Stimulated activated CD8-positive, alpha-beta memory T cell treated with anti-CD3 and anti-CD28 coated beads, Interleukin-15, amount 100 ng/mL, for 1 hour (primary cell): ENCODE measurements around the gene AKAP6.

Experiments used
- DNase-seq: peaks from one replicate; pipeline ENCODE4 v3.0.0-alpha.2; 2020; ENCODE audit warnings: low read depth

AKAP6 gene

DNA sequence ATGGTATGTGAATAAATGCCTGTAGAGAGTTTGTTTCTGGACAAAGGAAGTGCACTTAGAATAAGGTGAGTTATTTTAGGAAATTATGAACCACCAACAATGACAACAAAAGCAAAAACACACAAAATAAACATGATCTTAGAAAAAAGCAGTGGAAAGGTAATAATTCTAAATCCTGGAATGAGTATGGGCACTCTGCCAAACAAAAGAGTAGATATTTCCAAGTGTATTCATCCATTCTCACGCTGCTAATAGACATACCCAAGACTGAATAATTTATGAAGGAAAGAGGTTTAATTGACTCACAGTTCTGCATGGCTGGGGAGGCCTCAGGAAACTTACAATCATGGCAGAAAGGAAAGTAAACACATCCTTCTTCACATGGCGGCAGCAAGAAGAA, 340.3 kb downstream of the AKAP6 start:
- DNase-seq, result no peak

DNA sequence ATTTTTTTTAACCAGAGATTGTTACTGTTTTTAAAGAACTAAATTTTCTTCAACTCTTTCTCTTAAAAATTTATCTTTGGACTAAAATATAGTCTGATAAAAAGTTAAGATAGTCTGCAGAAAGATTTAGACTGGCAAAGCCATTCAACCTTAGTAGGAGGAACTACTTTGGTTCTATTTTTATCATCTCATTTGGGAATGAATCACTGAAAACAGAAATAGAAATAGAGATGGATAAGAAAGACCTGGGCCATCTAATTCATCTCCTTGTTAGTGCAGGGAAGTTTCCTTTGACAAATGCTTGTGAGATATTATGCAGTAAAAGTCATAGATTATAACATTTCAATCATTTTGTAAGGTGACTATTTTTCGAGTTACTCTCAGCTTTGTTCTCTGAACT, 346.3 kb downstream of the AKAP6 start:
- no peak for DNase-seq

DNA sequence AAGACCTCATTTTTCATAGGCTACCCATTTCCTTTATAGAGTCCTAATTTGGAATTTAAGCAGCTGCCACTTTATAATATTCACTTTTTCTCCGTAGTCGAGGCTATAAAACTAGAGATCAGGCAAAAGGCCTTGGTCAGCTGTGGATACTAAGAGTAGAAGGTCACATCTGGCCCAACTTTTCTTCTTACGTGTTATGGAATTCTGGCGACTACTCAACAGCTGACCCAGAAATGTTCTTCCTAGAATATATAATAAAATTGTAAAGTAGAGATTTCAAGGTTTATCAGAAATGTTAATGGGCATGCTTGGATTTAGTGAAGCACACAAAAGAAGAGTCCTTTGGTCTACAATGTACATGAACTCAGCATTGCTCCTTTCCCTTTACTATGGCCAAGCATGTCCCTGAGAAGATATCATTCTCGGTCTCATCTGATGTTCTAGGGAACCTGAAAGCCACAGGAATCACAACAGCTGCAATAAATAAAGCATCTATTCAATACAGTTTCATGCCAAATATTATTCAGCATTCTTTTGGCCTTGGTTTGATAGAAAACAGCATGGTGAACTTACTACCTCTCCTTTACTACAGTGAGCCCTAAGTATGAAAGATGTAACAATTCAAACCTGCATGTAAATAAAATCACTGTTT, 348.2 kb downstream of the AKAP6 start:
- DNase-seq, result no peak

DNA sequence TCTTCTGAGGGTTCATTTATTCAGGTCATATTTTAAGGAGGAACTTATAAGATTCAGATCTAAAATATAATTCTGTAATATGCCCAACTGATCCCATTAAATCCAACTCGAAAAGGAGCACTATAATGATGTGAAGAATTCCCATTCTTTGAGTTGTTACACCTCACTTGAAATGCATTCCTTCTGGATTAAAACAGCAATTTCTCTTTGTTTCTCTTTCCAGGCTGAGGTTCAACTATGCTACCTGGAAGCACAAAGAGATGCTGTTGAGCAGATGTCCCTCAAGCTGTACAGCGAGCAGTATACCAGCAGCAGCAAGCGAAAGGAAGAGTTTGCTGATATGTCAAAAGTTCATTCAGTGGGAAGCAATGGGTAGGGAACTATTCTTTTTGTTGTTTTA, 349.0 kb downstream of the AKAP6 start:
- DNase-seq, result no peak

DNA sequence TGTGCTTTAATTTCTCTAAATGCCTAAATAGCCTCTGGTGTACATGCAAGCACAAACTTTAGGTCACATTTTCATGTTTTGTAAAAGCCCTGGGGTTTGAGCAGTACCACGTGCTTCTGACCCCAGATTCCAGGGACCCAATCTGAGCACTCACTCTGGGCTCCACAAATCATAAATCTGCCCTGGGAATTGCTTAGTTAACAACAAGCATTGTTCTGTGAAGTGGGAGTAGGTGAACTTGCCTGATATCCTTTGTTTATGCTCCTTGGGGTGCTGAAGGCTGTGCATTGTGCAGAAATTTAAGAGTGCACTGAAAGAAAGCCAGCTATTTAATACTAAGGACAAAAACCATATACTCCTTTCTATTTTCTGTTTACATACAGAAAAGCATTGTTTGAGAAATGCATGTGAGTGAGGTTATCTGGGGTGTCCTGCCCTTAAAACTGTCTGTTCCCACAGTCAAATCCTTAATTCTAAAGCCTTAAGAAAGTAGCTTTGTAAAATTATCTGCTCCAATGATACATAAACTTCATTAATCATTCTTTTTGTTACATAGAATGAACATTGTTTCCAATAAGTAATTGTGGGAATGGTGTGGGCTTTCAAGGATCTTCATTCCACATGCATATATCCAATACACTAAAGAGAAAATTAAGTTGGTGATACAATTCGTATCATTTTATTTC, 351.0 kb downstream of the AKAP6 start:
- no peak for DNase-seq

DNA sequence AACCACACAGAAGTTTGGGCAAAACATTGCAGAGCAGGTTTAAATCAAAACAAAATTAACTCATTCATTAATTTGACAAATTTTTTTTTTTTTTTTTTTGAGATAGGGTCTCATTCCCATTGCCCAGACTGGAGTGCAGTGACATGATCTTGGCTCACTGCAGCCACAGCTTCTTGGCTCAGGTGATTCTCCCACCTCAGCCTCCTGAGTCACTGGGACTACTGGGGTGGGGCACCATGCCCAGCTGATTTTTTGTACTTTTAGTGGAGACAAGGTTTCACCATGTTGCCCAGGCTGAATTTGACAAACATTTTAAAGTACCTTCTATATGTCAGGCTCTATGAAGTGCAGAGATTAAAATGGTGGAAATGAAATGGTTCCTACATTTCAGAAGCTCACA, 352.5 kb downstream of the AKAP6 start:
- no peak for DNase-seq

DNA sequence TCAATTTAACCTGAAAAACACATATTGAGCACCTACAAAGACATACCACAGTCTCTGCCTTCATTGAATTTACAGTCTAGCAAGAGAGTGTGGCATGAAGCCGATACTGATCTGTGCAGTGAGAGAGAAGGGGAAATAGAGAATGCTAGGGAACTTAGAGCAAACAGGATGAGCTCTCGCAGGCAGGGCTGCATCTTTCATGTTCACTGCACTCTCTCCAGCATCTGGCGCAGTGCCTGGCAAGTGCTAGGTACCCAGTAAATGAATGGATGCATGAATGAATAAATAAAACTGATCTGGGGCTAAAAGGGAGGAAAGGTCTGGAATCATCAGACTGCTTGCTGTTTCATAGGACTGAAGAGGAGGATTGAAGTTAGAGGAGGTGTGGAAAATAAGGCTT, 353.1 kb downstream of the AKAP6 start:
- DNase-seq, result no peak

DNA sequence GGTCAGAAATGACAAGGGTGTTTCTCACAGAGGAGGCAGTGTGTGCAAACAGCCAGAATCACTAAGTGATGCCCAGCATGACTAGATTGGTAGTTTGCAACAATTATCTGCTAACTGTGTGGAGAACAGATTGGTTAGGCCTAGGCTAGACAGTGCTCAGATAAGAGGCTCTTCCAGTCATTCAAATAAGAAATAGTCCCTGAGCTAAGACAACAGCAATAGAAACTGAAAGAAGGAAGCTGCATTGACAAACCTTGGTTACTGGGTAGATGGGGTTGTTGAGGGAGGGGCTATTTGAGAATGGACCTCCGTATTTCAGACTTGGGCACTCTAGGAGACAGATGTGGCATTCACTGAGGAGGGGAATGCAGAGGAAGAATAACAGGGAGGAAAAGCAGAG, 354.6 kb downstream of the AKAP6 start:
- DNase-seq, result no peak

DNA sequence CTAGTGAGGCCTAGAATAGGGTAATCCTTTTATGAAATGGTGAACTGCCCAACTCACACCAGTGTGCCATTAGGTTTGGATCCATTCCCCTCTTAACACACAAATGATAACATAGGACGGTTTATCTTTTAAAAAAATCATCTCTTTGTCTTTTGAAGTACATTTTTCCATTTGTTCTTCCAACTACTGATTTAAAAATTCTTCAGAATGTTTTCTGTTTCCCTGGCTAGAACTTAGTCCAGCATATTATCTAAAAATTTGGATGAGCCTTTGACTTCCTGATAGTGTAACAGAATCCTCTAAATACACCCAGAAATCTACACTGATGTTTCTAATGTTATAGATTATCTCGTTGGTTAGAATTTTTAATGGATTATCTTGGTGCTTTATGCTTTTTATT, 359.8 kb downstream of the AKAP6 start:
- no peak for DNase-seq

DNA sequence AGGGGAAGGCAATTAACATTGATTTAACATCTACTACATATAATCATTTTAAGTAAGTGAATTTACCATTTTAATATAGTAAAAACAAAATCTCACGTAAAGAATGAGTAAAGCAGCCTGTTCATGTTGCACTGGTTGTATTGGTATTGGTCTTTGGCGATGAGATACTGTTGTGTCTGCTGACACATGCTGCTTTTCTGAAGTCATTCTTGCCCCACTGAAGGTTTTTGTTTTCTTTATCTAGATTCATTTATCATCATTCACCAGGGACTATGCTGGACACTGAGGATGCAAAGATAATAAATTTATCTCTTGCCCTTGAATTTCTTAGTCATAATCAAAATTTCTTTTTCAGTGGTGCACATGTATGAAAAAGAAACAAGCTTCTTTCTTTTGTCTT, 363.3 kb downstream of the AKAP6 start:
- DNase-seq, result no peak

DNA sequence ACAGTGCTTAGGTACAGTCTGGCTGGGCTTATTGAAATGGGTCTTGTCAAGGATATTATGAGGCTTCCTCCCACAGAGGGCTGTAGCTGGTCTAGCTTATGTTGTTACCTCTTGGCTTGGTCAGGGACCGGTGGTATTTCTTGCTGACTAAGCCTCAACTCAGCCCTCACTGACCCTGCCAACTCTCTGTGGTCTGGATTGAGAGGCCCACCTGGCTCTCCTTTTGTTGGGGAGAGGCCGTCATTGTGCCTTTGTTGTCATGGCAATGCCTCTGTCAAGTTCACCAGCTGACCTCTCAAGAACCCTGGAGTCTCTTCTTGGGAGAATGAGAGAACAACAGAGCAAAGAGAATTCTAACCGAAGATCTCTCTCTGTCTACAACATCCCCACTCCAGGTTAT, 364.0 kb downstream of the AKAP6 start:
- DNase-seq, result no peak

DNA sequence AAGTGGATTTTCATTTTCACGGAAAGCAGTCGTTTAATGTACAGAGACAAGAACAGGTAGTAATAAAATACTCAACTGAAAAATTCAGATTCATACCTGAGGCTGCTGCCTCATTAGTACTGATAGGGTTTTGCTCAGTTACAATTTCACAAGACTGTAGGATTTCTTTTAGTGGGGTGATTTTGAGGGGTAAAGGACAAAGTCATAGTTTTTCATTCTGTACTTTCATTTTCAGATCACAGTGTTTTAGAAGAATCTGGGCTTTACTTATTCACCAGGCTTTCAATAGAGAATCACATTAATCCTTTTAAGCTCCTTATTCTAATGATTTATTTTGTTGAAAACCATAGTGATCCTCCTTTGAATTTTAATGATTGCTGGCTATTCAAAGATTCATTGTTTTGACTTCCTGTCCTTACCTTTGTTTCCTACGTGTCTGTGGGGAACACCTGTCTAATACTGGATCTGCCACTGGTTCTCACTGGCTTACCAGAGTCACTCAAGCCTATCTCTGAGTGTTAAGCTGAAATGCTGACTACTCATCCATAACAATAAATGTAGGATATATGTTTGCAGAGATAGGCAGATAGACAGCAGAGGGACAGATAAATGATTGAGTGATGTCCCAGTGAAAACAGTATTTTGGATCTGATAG, 365.8 kb downstream of the AKAP6 start:
- no peak for DNase-seq

DNA sequence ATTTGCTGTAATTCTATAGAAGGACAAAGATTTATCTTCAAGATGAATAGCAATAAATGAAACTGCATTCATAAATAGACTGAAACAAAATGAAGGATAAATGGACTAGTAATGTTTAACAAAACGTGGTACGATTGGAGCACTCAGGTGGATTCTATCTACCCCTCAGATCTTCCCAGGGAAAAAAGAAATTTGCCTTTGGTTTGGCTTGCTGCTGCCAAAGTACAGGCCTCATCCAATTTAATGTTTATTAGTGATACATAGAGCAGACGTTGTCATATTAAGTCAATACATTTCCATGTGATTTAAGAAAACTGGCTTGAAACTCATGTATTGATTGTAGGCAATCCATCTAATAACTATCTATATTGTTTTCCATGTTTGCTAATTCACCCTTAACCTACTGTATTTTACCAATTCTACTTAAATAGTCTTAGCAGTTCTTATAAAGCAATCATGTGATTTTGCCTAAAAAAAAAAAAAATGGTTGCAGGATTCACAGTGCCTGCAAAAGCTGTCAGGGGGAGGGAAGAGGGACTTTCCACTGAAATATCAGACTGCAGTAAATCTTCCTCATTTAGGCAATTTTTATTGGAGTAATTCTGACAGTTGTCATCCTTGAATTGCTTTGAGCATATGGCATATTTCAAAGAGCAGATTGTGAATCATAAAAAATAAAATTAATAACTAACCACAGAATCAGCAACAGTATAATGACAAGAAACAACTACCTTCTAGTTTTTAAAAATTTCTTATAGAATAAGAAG, 367.4 kb downstream of the AKAP6 start:
- no peak for DNase-seq

DNA sequence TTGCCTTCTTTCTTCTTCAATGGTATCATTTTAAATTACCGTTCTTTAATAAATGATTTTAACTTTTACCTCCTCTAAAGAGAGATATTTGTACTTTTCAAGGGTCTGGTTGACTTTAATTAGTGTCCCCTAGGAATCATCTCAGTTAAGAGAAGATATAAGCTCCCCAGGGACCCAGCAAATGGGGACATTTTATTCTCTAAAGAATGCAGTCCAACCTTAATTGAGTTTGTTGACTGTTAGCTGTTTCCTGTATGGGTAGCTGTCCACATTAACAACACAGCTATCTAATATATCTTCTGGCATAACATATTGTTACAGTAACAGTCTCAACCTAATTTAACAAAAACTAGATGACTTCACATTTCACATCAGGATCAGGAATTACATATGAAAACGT, 368.0 kb downstream of the AKAP6 start:
- DNase-seq, result no peak

DNA sequence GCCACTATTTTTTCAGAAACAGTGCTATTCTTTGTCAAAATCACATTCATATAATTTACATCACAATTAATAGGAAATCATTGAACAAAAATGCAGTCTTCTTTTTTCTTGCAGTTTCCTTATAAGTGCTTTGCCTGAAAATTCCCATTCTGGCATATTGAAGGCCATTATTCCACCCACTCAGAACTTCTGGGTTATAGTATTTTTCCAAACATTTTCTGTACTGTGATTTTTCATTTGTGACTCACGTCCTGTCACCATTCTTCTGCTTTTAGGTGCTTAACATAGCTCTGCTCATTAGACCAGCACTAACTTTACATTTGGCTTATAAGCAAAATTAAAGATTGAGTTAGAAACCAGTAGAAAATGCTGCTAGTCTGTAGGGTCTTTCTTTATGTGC, 368.6 kb downstream of the AKAP6 start:
- DNase-seq, result no peak

DNA sequence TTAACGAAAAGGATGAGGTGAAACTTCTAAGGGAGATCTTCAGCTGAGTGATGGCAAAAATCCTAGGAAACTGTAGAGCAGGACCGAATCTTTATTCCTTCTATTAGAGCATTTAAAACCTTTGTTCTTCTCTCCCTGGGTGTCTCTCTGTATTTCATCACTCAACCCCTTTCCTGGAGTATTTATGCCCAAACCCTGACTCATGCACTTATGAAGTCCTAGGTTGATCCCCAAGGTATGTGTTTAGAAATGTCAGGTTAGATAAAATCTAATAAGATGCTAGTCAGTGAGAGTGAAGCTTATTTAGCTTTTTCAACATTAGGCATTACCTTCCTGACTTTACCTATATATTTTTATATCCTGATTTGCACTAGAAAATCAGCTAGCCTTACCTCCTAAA, 369.7 kb downstream of the AKAP6 start:
- no peak for DNase-seq

DNA sequence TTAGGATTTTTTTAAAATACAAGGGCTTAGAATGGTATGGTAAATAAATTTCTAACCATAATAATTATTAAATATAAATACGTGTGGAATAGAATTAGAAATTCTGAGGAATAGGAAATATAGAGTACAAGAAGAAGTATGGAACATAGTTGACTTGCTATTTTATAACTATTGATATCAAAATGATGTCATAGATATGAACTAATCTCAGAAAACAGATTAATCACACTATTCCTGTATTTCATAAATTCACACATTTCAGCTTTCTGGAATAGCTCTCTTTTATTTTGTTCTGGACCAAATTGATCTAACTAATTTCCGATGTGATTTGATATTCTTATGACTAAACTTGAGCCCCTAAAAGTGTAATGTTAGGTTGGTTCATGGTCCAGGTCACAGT, 372.4 kb downstream of the AKAP6 start:
- DNase-seq, result no peak

DNA sequence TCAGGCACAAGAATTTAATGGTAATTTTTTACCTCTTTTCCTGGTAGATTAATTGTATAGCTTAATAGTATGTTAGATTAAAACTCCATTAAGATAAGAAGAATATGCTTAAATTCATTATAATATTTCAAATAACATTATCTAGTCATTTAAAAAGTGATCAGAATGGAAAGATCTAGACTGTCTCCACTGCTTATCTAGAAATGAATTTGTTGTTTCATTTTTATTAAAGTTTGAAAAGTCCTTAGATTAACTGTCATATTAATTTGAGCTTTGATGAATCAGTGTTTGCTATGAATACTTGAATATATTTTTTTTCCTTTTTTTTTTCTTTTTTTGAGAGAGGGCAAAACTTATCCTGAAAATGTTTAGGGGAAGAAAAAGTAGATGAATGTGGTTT, 373.0 kb downstream of the AKAP6 start:
- DNase-seq, result no peak

DNA sequence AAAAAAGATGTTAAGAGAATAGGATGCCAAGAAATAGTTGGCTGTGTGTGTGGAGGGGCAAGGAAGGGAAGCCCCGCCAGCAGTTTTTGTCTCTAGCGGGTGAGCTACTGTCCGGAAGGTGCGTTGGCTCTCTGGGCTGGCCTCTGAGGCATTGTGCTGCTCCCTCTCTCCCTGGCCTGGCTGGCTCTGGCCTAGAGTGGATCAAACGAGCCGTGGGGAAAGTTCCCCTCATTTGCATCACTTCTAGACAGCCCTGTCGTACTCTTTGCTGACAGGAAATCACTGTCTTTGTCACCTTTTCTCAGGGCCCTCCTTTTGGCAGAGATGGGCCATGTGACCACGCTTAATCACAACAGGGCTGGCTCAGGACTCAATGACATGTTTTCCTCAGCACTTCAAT, 373.5 kb downstream of the AKAP6 start:
- DNase-seq, result no peak

DNA sequence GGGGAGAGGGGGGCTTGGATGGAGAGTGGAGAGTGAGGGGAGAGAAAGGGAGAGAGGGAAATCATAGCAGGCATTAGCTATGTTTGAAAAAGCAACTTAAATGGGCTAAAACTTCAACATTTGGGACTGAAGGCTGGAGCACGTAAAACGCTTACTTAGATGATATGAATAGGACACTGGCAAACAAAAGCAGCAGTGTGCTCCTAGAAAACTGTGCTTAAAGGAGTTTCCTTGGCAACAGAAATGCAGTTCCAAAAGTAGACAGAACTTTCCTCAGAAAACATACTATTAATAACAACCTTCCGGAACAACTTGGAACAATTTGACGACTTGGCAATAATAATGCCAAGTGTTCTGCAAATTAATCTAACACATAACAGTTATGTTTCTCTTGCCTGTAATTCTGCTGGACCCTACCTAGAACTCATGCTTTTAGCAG, 374.1 kb downstream of the AKAP6 start:
- DNase-seq, result no peak

DNA sequence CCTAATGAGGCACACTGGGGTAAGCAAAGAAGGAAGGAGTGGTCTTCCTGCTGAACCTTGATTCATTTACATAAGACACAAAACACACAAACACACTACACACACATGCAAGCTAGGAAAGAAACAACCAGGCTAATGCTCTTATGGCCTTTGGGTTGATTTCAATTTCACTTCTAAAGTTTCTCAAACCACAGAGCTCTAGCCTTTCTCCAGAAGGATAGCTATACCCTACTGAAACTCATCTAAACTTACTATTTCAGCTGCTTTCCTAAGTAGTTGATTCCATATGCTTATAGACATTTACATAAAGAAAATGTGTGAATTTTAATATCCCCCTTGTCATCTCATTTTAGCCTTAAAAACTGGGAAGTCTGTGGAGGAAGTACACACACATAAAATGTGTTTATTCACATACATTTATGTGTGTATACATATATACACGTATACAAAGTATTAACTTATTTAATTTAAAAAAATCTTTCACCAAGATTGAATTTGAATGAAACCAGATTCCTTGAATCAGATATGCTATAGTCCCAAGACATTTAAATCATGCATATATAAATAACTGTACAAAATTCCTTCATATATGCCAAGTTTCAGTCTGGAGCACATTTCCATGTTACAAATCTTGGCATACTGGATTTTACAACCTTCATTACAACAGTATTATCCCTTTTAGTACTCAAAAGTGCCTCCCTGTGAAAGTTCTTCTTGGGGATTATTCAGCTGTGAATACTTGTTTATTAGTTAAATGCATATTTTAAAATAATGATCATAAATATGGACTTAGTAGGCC, 377.8 kb downstream of the AKAP6 start:
- DNase-seq, result no peak
